Forelimb muscle (tissue), 1 donor: Measurements from ENCODE around the gene PDIK1L. TPM values are rescaled to one million over a fixed set of nuclear protein-coding genes. Genes with fewer than 3 reads are reported as not detected.

Experiments used
- DNase-seq: peaks from one replicate; pipeline ENCODE4 v3.0.0-alpha.2; 2013; ENCODE audit warnings: low read depth
- polyA plus RNA-seq: library from polyadenylated mRNA; unstranded; fragments of 120-200 nt; gene quantifications from one replicate; pipeline ENCODE4 v1.2.1, GENCODE V29; 2013; ENCODE audit not compliant: insufficient read length

Gene PDIK1L
- polyA plus RNA-seq, 1 donor, result 6.0 TPM

- no peak for DNase-seq
Observed at GRCh38 chr1:26170472-26170821, 58.8 kb downstream of the PDIK1L start.

- DNase-seq, result no peak
Observed at GRCh38 chr1:26171084-26172072, 59.8 kb downstream of the PDIK1L start, which contains the start of gene ZNF593OS. Gene ZNF593OS, minus strand, starts transcription at chr1:26171832. Its CDS starts 171 bp downstream, at chr1:26171661.

Other genes with a start within 250 kb of the PDIK1L start
- gene PAQR7, start 236.1 kb upstream of the PDIK1L start, polyA plus RNA-seq, result 7.2 TPM
- gene STMN1, start 205.4 kb upstream of the PDIK1L start, polyA plus RNA-seq, result 436 TPM
- 84.2 TPM for gene PAFAH2, start 113.8 kb upstream of the PDIK1L start, polyA plus RNA-seq
- 4.8 TPM for gene EXTL1, start 90.0 kb upstream of the PDIK1L start, polyA plus RNA-seq
- 1.00 TPM for gene SLC30A2, start 65.7 kb upstream of the PDIK1L start, polyA plus RNA-seq
- gene TRIM63, start 44.2 kb upstream of the PDIK1L start, polyA plus RNA-seq, result 47.4 TPM
- 0.76 TPM for gene FAM110D, start 47.3 kb downstream of the PDIK1L start, polyA plus RNA-seq
- not detected for gene C1orf232, start 57.1 kb downstream of the PDIK1L start, polyA plus RNA-seq
- 21.5 TPM for gene ZNF593, start 58.1 kb downstream of the PDIK1L start, polyA plus RNA-seq
- gene ZNF593OS, start 60.0 kb downstream of the PDIK1L start, polyA plus RNA-seq, result 1.5 TPM
- gene CNKSR1, start 65.7 kb downstream of the PDIK1L start, polyA plus RNA-seq, result 4.2 TPM
- not detected for gene CATSPER4, start 78.8 kb downstream of the PDIK1L start, polyA plus RNA-seq
- gene CEP85, start 122.4 kb downstream of the PDIK1L start, polyA plus RNA-seq, result 23.6 TPM
- gene SH3BGRL3, start 168.3 kb downstream of the PDIK1L start, polyA plus RNA-seq, result 44.5 TPM
- 8.2 TPM for gene UBXN11, start 194.8 kb downstream of the PDIK1L start, polyA plus RNA-seq
- 1.3 TPM for gene CD52, start 206.1 kb downstream of the PDIK1L start, polyA plus RNA-seq
- not detected for gene CRYBG2, start 242.3 kb downstream of the PDIK1L start, polyA plus RNA-seq